ENCODE results near the gene ELF4. TPM values are rescaled to one million over a fixed set of nuclear protein-coding genes. Genes with fewer than 3 reads are reported as not detected.

ELF4 gene
- total RNA-seq, 1 experiment from 2014 or later, result 9.0 TPM

DNA sequence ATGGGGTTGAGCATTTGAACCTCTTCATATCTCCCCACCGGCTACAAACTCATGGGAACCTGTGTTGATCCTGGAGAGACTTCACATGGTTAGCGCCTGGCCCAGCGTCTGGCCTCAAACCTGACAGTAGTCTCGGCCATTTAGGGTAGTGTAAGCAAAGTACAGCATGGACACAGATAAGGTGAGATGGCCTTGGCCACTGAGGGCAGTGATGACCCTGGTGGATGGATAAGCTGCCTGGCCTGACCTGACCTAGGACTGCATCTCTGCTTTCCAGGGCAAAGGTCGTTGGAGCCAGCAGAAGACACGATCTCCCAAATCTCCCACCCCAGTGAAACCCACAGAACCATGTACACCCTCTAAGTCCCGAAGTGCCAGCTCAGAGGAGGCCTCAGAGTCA, 76.1 kb downstream of the ELF4 start:
- intact Hi-C loops (cut with micrococcal nuclease; ENCODE audit: unreplicated experiment), result no loop called here
- Histone ChIP-seq H3K27ac (ENCODE audit: low read depth, low read length, poor library complexity, severe bottlenecking) (no peak overlapping the region), H3K9me3 (ENCODE audit: low read depth, low read length, poor library complexity, severe bottlenecking) (no peaks in the 10 kb centered on the region), H3K4me3 (ENCODE audit: low read depth, low read length, poor library complexity, severe bottlenecking) (no peak overlapping the region), H3K27me3 (replicated peaks; ENCODE audit: insufficient read depth, low read depth, low read length, poor library complexity) (no peaks in the 10 kb centered on the region), H3K4me1 (ENCODE audit: insufficient read depth, low read length, poor library complexity, severe bottlenecking) (no peaks in the 10 kb centered on the region), H3K36me3 (ENCODE audit: insufficient read depth, low read length, poor library complexity, severe bottlenecking) (peaks cover 2% of the 10 kb centered on the region)
- no peak for TF ChIP-seq EZH2 (IDR thresholded peaks at IDR 0.05; ENCODE audit: borderline replicate concordance, low read depth, low read length, poor library complexity, severe bottlenecking)
- TF ChIP-seq, protein P1, sequence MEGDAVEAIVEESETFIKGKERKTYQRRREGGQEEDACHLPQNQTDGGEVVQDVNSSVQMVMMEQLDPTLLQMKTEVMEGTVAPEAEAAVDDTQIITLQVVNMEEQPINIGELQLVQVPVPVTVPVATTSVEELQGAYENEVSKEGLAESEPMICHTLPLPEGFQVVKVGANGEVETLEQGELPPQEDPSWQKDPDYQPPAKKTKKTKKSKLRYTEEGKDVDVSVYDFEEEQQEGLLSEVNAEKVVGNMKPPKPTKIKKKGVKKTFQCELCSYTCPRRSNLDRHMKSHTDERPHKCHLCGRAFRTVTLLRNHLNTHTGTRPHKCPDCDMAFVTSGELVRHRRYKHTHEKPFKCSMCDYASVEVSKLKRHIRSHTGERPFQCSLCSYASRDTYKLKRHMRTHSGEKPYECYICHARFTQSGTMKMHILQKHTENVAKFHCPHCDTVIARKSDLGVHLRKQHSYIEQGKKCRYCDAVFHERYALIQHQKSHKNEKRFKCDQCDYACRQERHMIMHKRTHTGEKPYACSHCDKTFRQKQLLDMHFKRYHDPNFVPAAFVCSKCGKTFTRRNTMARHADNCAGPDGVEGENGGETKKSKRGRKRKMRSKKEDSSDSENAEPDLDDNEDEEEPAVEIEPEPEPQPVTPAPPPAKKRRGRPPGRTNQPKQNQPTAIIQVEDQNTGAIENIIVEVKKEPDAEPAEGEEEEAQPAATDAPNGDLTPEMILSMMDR (conservative IDR thresholded peaks at IDR 0.05; ENCODE audit: low read depth, low read length), result no peak
- POLR2A ChIA-PET (ENCODE audit: low non-redundant PET), result no interaction called here
- no peak for DNase-seq (ENCODE audit: low spot score)
- CTCF ChIA-PET, result no interaction called here
- no TSS peak for BruUV-seq (replicated peaks)

DNA sequence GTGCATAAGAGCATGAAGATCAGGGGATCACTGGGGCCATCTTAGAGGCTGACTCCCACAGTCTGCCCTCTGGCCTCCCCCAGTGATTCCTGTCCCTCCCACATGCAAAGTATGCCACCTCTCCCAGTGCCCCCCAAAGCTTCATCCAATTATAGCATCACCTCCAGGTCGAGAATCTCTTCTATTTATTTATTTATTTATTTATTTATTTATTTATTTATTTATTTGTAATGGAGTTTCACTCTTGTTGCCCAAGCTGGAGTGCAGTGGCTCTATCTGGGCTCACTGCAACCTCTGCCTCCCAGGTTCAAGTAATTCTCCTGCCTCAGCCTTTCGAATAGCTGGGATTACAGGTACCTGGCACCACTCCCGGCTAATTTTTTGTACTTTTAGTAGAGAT, 77.7 kb downstream of the ELF4 start:
- no peak for DNase-seq (ENCODE audit: low spot score)
- H3K9me3 ChIP-seq (ENCODE audit: low read depth, low read length, poor library complexity, severe bottlenecking), result no peaks in the 10 kb centered on the region
- H3K27ac ChIP-seq (ENCODE audit: low read depth, low read length, poor library complexity, severe bottlenecking), result no peak overlapping the region
- no peaks in the 10 kb centered on the region for H3K4me1 ChIP-seq (ENCODE audit: insufficient read depth, low read length, poor library complexity, severe bottlenecking)
- no peaks in the 10 kb centered on the region for H3K36me3 ChIP-seq (ENCODE audit: insufficient read depth, low read length, poor library complexity, severe bottlenecking)
- intact Hi-C loops (cut with micrococcal nuclease; ENCODE audit: unreplicated experiment), result no loop called here
- no peaks in the 10 kb centered on the region for H3K27me3 ChIP-seq (replicated peaks; ENCODE audit: insufficient read depth, low read depth, low read length, poor library complexity)
- CTCF ChIA-PET, result no interaction called here
- BruUV-seq (replicated peaks), result no TSS peak
- TF ChIP-seq EZH2 (IDR thresholded peaks at IDR 0.05; ENCODE audit: borderline replicate concordance, low read depth, low read length, poor library complexity, severe bottlenecking), result no peak
- TF ChIP-seq, protein P1 (conservative IDR thresholded peaks at IDR 0.05; ENCODE audit: low read depth, low read length), result no peak
- POLR2A ChIA-PET (ENCODE audit: low non-redundant PET), result no interaction called here
- no peak overlapping the region for H3K4me3 ChIP-seq (ENCODE audit: low read depth, low read length, poor library complexity, severe bottlenecking)

DNA sequence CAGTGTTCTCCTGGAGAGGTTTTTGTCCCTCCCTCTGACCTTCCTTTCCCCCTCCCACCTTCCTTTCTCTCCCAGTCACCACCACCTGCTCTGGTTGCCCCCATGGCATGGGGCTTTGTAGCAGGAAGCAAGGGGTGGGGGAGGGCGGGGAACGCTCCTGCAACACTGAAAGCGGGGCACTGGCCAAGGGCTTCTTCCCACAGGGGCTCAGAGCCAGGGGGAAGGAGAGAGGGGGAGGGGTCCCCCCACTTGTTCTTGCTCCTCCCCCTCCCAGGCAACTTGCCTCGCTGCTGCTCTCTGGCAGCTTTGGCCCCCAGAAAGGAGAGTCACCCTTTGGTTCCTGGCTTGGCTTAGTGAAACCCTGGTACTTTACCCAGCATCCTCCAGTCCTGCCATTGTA, 79.5 kb downstream of the ELF4 start:
- H3K36me3 ChIP-seq (ENCODE audit: insufficient read depth, low read length, poor library complexity, severe bottlenecking), result no peaks in the 10 kb centered on the region
- BruUV-seq (replicated peaks), result no TSS peak
- H3K4me1 ChIP-seq (ENCODE audit: insufficient read depth, low read length, poor library complexity, severe bottlenecking), result no peaks in the 10 kb centered on the region
- TF ChIP-seq, protein P1 (conservative IDR thresholded peaks at IDR 0.05; ENCODE audit: low read depth, low read length), result no peak
- TF ChIP-seq EZH2 (IDR thresholded peaks at IDR 0.05; ENCODE audit: borderline replicate concordance, low read depth, low read length, poor library complexity, severe bottlenecking), result no peak
- no peak overlapping the region for H3K27ac ChIP-seq (ENCODE audit: low read depth, low read length, poor library complexity, severe bottlenecking)
- H3K4me3 ChIP-seq (ENCODE audit: low read depth, low read length, poor library complexity, severe bottlenecking), result no peak overlapping the region
- H3K27me3 ChIP-seq (replicated peaks; ENCODE audit: insufficient read depth, low read depth, low read length, poor library complexity), result no peaks in the 10 kb centered on the region
- H3K9me3 ChIP-seq (ENCODE audit: low read depth, low read length, poor library complexity, severe bottlenecking), result no peaks in the 10 kb centered on the region
- intact Hi-C loops (cut with micrococcal nuclease; ENCODE audit: unreplicated experiment), result no loop called here
- DNase-seq (ENCODE audit: low spot score), result no peak
- CTCF ChIA-PET, result no interaction called here
- POLR2A ChIA-PET (ENCODE audit: low non-redundant PET), result no interaction called here
